ENCODE measurements around the gene SLC25A23. TPM values are rescaled to one million over a fixed set of nuclear protein-coding genes. Genes with fewer than 3 reads are reported as not detected.

The SLC25A23 gene
- total RNA-seq, 1 donor from 2014 or later: 44.9 TPM

GRCh38 chr19:6472713-6473112, 13.1 kb upstream of the SLC25A23 start:
- DNase-seq (no peak), ATAC-seq (no peak)
- Histone ChIP-seq H3K4me1 (peaks cover 13% of the 10 kb centered on the region), H3K36me3 (peaks cover 7% of the 10 kb centered on the region), H3K27me3 (ENCODE audit: low read depth) (peaks cover 18% of the 10 kb centered on the region), H3K27ac (no peak overlapping the region), H3K9me3 (no peaks in the 10 kb centered on the region), H3K4me3 (no peak overlapping the region)
- TF ChIP-seq CTCF (IDR thresholded peaks at IDR 0.05): no peak
- intact Hi-C loops (cut with DNase I): no loop called here

GRCh38 chr19:6471076-6471475, 11.5 kb upstream of the SLC25A23 start:
- ATAC-seq (no peak), DNase-seq (no peak)
- H3K27me3 ChIP-seq (ENCODE audit: low read depth): peaks cover 8% of the 10 kb centered on the region
- no peak for TF ChIP-seq CTCF (IDR thresholded peaks at IDR 0.05)
- no peak overlapping the region for H3K27ac ChIP-seq
- no peak overlapping the region for H3K4me3 ChIP-seq
- H3K4me1 ChIP-seq: peaks cover 8% of the 10 kb centered on the region
- peaks cover 16% of the 10 kb centered on the region for H3K36me3 ChIP-seq
- no peaks in the 10 kb centered on the region for H3K9me3 ChIP-seq
- intact Hi-C loops (cut with DNase I): no loop called here

- Histone ChIP-seq H3K9me3 (no peaks in the 10 kb centered on the region), H3K36me3 (peaks cover 16% of the 10 kb centered on the region), H3K27me3 (ENCODE audit: low read depth) (peaks cover 2% of the 10 kb centered on the region), H3K27ac (no peak overlapping the region), H3K4me1 (no peaks in the 10 kb centered on the region), H3K4me3 (no peak overlapping the region)
- no peak for TF ChIP-seq CTCF (IDR thresholded peaks at IDR 0.05)
- intact Hi-C loops (cut with DNase I): no loop called here
- DNase-seq (no peak), ATAC-seq (no peak)
Observed at GRCh38 chr19:6470173-6470572, 10.6 kb upstream of the SLC25A23 start.

- DNase-seq (no peak), ATAC-seq (no peak)
- Histone ChIP-seq H3K4me3 (no peak overlapping the region), H3K36me3 (peaks cover 16% of the 10 kb centered on the region), H3K27ac (no peak overlapping the region), H3K4me1 (no peaks in the 10 kb centered on the region), H3K27me3 (ENCODE audit: low read depth) (peaks cover 14% of the 10 kb centered on the region), H3K9me3 (no peaks in the 10 kb centered on the region)
- intact Hi-C loops (cut with DNase I): no loop called here
- TF ChIP-seq CTCF (IDR thresholded peaks at IDR 0.05): no peak
Observed at GRCh38 chr19:6467384-6467783, 7.8 kb upstream of the SLC25A23 start.

- DNase-seq (no peak), ATAC-seq (no peak)
- Histone ChIP-seq H3K27me3 (ENCODE audit: low read depth) (peaks cover 14% of the 10 kb centered on the region), H3K27ac (no peak overlapping the region), H3K36me3 (peaks cover 16% of the 10 kb centered on the region), H3K4me1 (no peaks in the 10 kb centered on the region), H3K9me3 (no peaks in the 10 kb centered on the region), H3K4me3 (no peak overlapping the region)
- no peak for TF ChIP-seq CTCF (IDR thresholded peaks at IDR 0.05)
- intact Hi-C loops (cut with DNase I): no loop called here
Observed at GRCh38 chr19:6466526-6467248, 7.1 kb upstream of the SLC25A23 start.

All from lower lobe of right lung (tissue), 2 donors.